HL-60 (cell line): ENCODE measurements around the gene CHCHD1.
A peak's percentile ranks its signal among the peaks of the same experiment; 100 is the strongest.

Experiments
- DNase-seq, 2 experiments: peaks; one replicate each; pipeline ENCODE4 v3.0.0-alpha.2; 2010 to 2020; ENCODE audit warnings: low read depth in 1 of 2, low spot score in 1 of 2
- H3K27ac ChIP-seq: fragments of 250-450 bp; sonication (Bioruptor Pico); replicated peaks from 2 replicates; pipeline ENCODE4 v1.5.1; 2020; ENCODE audit warnings: mild to moderate bottlenecking, moderate library complexity
- H3K27me3 ChIP-seq: fragments of 250-450 bp; sonication (Bioruptor Pico); 2 replicates; pipeline ENCODE4 v1.5.1; 2021; ENCODE audit warnings: mild to moderate bottlenecking, moderate library complexity; ENCODE audit not compliant: insufficient read depth, poor library complexity, severe bottlenecking
- H3K4me3 ChIP-seq: replicated peaks from 2 replicates; pipeline ENCODE4 v1.5.1; 2011; ENCODE audit warnings: mild to moderate bottlenecking, control low read depth, low read length; ENCODE audit not compliant: insufficient read depth
- GABPA ChIP-seq: IDR thresholded peaks from 2 replicates; pipeline ENCODE4 v1.6.1; 2012; ENCODE audit warnings: low read depth
- POLR2AphosphoS5 ChIP-seq: IDR thresholded peaks from 2 replicates; pipeline ENCODE4 v1.6.1; 2012; ENCODE audit warnings: low read depth
- SPI1 ChIP-seq: IDR thresholded peaks from 2 replicates; pipeline ENCODE4 v1.6.1; 2012; ENCODE audit warnings: low read depth, mild to moderate bottlenecking, borderline replicate concordance
- TF ChIP-seq, protein P1 (sequence below): IDR thresholded peaks from 2 replicates; pipeline ENCODE4 v1.6.1; 2012; ENCODE audit warnings: low read depth; ENCODE audit not compliant: insufficient replicate concordance
- TF ChIP-seq, protein P2 (sequence below): IDR thresholded peaks from one replicate; pipeline ENCODE4 v1.5.1; 2011; ENCODE audit warnings: low read length, control low read depth, inconsistent platforms; ENCODE audit not compliant: insufficient read depth

The CHCHD1 gene

DNA sequence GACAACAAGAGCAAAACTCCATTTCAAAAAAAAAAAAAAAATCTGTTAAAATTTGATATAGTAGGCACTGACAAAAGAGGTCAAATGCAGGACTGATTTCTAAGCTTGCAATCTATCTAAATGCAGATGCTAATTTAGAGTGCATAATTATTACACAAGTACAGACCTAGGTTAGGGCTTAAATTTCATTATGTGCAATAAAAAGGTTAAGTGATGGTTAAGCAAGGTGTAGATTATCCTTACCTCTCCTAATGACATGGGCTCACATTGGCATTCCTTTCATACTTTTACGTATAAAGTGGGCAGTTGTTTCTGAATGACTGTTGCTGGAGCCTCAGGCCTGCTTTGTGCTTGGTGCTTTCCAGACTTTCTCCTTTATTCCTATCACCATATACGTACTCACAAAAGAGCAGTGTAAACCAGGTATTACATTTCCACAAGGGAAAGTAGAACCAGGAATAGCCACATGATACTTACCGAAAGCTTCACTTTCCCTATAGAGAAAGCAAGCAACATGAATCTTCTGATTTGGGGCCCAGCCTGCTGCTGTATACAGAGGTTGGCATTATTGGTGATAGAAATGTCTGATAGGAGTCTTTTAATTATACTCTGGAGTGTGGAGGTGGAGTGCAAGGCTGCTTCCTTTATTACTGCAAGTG is 2.2 kb upstream of the CHCHD1 start:
- H3K27me3 ChIP-seq, result no peaks in the 10 kb centered on the region
- H3K4me3 ChIP-seq, result no peak overlapping the region
- DNase-seq, result no peak
- TF ChIP-seq, protein P1, sequence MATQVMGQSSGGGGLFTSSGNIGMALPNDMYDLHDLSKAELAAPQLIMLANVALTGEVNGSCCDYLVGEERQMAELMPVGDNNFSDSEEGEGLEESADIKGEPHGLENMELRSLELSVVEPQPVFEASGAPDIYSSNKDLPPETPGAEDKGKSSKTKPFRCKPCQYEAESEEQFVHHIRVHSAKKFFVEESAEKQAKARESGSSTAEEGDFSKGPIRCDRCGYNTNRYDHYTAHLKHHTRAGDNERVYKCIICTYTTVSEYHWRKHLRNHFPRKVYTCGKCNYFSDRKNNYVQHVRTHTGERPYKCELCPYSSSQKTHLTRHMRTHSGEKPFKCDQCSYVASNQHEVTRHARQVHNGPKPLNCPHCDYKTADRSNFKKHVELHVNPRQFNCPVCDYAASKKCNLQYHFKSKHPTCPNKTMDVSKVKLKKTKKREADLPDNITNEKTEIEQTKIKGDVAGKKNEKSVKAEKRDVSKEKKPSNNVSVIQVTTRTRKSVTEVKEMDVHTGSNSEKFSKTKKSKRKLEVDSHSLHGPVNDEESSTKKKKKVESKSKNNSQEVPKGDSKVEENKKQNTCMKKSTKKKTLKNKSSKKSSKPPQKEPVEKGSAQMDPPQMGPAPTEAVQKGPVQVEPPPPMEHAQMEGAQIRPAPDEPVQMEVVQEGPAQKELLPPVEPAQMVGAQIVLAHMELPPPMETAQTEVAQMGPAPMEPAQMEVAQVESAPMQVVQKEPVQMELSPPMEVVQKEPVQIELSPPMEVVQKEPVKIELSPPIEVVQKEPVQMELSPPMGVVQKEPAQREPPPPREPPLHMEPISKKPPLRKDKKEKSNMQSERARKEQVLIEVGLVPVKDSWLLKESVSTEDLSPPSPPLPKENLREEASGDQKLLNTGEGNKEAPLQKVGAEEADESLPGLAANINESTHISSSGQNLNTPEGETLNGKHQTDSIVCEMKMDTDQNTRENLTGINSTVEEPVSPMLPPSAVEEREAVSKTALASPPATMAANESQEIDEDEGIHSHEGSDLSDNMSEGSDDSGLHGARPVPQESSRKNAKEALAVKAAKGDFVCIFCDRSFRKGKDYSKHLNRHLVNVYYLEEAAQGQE, result no peak
- TF ChIP-seq GABPA (no peak), POLR2AphosphoS5 (no peak), SPI1 (no peak)
- TF ChIP-seq, protein P2, sequence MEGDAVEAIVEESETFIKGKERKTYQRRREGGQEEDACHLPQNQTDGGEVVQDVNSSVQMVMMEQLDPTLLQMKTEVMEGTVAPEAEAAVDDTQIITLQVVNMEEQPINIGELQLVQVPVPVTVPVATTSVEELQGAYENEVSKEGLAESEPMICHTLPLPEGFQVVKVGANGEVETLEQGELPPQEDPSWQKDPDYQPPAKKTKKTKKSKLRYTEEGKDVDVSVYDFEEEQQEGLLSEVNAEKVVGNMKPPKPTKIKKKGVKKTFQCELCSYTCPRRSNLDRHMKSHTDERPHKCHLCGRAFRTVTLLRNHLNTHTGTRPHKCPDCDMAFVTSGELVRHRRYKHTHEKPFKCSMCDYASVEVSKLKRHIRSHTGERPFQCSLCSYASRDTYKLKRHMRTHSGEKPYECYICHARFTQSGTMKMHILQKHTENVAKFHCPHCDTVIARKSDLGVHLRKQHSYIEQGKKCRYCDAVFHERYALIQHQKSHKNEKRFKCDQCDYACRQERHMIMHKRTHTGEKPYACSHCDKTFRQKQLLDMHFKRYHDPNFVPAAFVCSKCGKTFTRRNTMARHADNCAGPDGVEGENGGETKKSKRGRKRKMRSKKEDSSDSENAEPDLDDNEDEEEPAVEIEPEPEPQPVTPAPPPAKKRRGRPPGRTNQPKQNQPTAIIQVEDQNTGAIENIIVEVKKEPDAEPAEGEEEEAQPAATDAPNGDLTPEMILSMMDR, result no peak
- no peak overlapping the region for H3K27ac ChIP-seq

DNA sequence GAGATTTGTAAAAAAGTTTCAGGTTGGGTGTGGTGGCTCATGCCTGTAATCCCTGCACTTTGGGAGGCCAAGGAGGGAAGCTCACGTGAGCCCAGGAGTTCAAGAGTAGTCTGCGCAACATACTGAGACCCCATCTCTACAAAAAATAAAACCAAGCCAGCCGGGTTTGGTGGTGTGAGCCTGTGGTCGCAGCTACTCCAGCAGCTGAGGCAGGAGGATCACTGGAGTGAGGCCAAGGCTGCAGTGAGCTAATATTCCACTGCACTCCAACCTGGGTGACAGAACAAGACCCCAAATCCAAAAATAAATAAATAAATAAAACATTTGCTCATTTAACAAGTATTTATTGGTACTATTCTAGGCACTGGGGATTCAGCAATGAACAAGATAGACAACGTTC is 1.5 kb upstream of the CHCHD1 start:
- no peak overlapping the region for H3K4me3 ChIP-seq
- H3K27ac ChIP-seq, result no peak overlapping the region
- DNase-seq, result no peak
- TF ChIP-seq POLR2AphosphoS5, result no peak
- no peak for TF ChIP-seq GABPA
- TF ChIP-seq, protein P1, result no peak
- TF ChIP-seq, protein P2, result no peak
- no peak for TF ChIP-seq SPI1
- no peaks in the 10 kb centered on the region for H3K27me3 ChIP-seq

DNA sequence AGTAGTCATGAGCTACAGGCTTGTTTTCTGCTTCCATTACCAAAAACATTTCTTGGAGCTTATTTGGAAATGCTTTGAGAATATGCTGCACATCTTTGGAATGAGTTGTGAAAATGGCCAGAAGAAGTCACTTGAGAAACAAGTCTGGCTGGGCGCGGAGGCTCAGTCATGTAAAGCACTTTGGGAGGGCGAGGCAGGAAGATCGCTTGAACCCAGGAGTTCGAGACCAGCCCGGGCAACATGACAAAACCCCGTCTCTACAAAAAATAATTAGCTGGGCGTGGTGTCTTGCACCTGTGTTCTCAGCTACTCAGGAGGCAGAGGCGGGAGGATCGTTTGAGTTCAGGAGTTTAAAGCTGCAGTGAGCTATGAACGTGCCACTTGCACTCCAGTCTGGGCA is 882 bp upstream of the CHCHD1 start:
- no peaks in the 10 kb centered on the region for H3K27me3 ChIP-seq
- peak overlapping the region; percentile 97 for H3K27ac ChIP-seq
- peak overlapping the region; percentile 75 for H3K4me3 ChIP-seq
- TF ChIP-seq SPI1 (no peak), POLR2AphosphoS5 (no peak), GABPA (no peak)
- TF ChIP-seq, protein P1, result no peak
- TF ChIP-seq, protein P2, result no peak
- DNase-seq, result no peak
